OCI-LY7 (cell line): Measurements from ENCODE around the gene TMEM63A. TPM values are rescaled to one million over a fixed set of nuclear protein-coding genes. Genes with fewer than 3 reads are reported as not detected.

Experiments
- BruUV-seq: library from RNA; stranded (reverse); fragments of 400-500 nt; replicated peaks from 2 replicates; lab custom pipeline; 2021; lab: Mats Ljungman, UMichigan
- CTCF ChIA-PET: fragments of 300-600 bp; sonication (Branson Sonifier 250); formaldehyde crosslinking; loops from one replicate; lab custom pipeline; 2022; ENCODE audit warnings: antibody characterized with exemption; ENCODE audit not compliant: unreplicated experiment; lab: Charles Lee
- POLR2A ChIA-PET: fragments of 300-600 bp; sonication (Branson Sonifier 250); formaldehyde crosslinking; loops from one replicate; lab custom pipeline; 2022; ENCODE audit warnings: antibody characterized with exemption; lab: Charles Lee
- DNase-seq: peaks from one replicate; pipeline ENCODE4 v3.0.0-alpha.2; 2015; ENCODE audit warnings: low spot score
- H2AFZ ChIP-seq: fragments of 200-600 bp; sonication (generic), shearing (Covaris generic); 2 replicates; pipeline ENCODE4 v1.6.1; 2014; ENCODE audit warnings: mild to moderate bottlenecking, antibody characterized with exemption, low read length, moderate library complexity
- H3K27ac ChIP-seq: fragments of 200-600 bp; sonication (generic); 2 replicates; pipeline ENCODE4 v1.5.1; 2014; ENCODE audit warnings: mixed run types, low read depth, mild to moderate bottlenecking, moderate library complexity, low read length, inconsistent platforms; ENCODE audit not compliant: poor library complexity, severe bottlenecking
- H3K36me3 ChIP-seq: fragments of 200-600 bp; sonication (generic); 2 replicates; pipeline ENCODE4 v1.6.1; 2014; ENCODE audit warnings: mild to moderate bottlenecking, antibody characterized with exemption, low read length, moderate library complexity, mixed read lengths; ENCODE audit not compliant: insufficient read depth
- H3K4me1 ChIP-seq: fragments of 200-600 bp; sonication (generic); 2 replicates; pipeline ENCODE4 v1.5.1; 2014; ENCODE audit warnings: mild to moderate bottlenecking, low read length; ENCODE audit not compliant: insufficient read depth, poor library complexity, severe bottlenecking
- H3K4me2 ChIP-seq: fragments of 200-600 bp; sonication (generic); 2 replicates; pipeline ENCODE4 v1.6.1; 2014; ENCODE audit warnings: mild to moderate bottlenecking, low read length
- H3K4me3 ChIP-seq: fragments of 200-600 bp; sonication (generic); 2 replicates; pipeline ENCODE4 v1.5.1; 2014; ENCODE audit warnings: mild to moderate bottlenecking, low read depth, low read length; ENCODE audit not compliant: poor library complexity, severe bottlenecking
- H3K79me2 ChIP-seq: fragments of 200-600 bp; sonication (generic); 2 replicates; pipeline ENCODE4 v1.6.1; 2016; ENCODE audit warnings: low read depth, mild to moderate bottlenecking, low read length, moderate library complexity, mixed read lengths; ENCODE audit not compliant: insufficient read depth
- H3K9me2 ChIP-seq: fragments of 200-600 bp; sonication (generic); 2 replicates; pipeline ENCODE4 v1.6.1; 2016; ENCODE audit warnings: mild to moderate bottlenecking, low read length, mixed read lengths; ENCODE audit not compliant: insufficient read depth
- H3K9me3 ChIP-seq: fragments of 200-600 bp; sonication (generic); 2 replicates; pipeline ENCODE4 v1.6.1; 2014; ENCODE audit warnings: mild to moderate bottlenecking, mixed run types, low read length, mixed read lengths
- H4K20me1 ChIP-seq: fragments of 200-600 bp; sonication (generic); 2 replicates; pipeline ENCODE4 v1.6.1; 2014; ENCODE audit warnings: mild to moderate bottlenecking, antibody characterized with exemption, low read length, moderate library complexity, mixed read lengths; ENCODE audit not compliant: insufficient read depth
- CTCF ChIP-seq: fragments of 200-600 bp; sonication (generic); conservative IDR thresholded peaks from 2 replicates; pipeline ENCODE4 v1.5.1; 2014; ENCODE audit warnings: mild to moderate bottlenecking, antibody characterized with exemption, low read length, moderate library complexity, mixed read lengths
- EZH2phosphoT487 ChIP-seq: fragments of 200-600 bp; sonication (generic); IDR thresholded peaks from 2 replicates; pipeline ENCODE4 v1.6.1; 2018; ENCODE audit warnings: low read depth, borderline replicate concordance, mild to moderate bottlenecking, mixed run types, antibody characterized with exemption, low read length, moderate library complexity, mixed read lengths
- intact Hi-C: fragments of 100-400 bp; cut with micrococcal nuclease; formaldehyde crosslinking; loops from one replicate; pipeline ENCODE4 v1.10.0; 2022; ENCODE audit not compliant: unreplicated experiment
- total RNA-seq, 2 experiments: library from RNA; depleted of rRNA in 1 of 2; stranded (reverse); fragments of >200 nt in 1 of 2; shearing (Covaris generic) in 1 of 2; gene quantifications; 2 replicates each; pipeline ENCODE4 v1.2.3, GENCODE V29; 2014 to 2022

Gene TMEM63A
- total RNA-seq, 2 experiments from 2014 or later = 21.0 to 46.5 TPM

GRCh38 chr1:225862581-225862950 is 19.6 kb downstream of the TMEM63A start:
- ChIA-PET CTCF (no interaction called here), POLR2A (no interaction called here)
- no peak for TF ChIP-seq CTCF
- TF ChIP-seq EZH2phosphoT487 = no peak
- no peak for DNase-seq
- H3K9me2 ChIP-seq = no peaks in the 10 kb centered on the region
- intact Hi-C loops = no loop called here
- no peak overlapping the region for H3K27ac ChIP-seq
- H3K79me2 ChIP-seq = no peaks in the 10 kb centered on the region
- no peaks in the 10 kb centered on the region for H4K20me1 ChIP-seq
- peaks cover 42% of the 10 kb centered on the region; the same call in 1 of the 2 replicates for H3K36me3 ChIP-seq
- H3K4me3 ChIP-seq = no peak overlapping the region
- no peak overlapping the region for H3K4me2 ChIP-seq
- no peaks in the 10 kb centered on the region for H3K4me1 ChIP-seq
- no peak overlapping the region for H2AFZ ChIP-seq
- H3K9me3 ChIP-seq = no peaks in the 10 kb centered on the region
- BruUV-seq = no TSS peak

- CTCF ChIA-PET = no interaction called here
- no peaks in the 10 kb centered on the region for H4K20me1 ChIP-seq
- H3K9me3 ChIP-seq = no peaks in the 10 kb centered on the region
- H3K4me2 ChIP-seq = no peak overlapping the region
- H3K27ac ChIP-seq = no peak overlapping the region
- H3K36me3 ChIP-seq = peaks cover 40% of the 10 kb centered on the region; the same call in 1 of the 2 replicates
- no peaks in the 10 kb centered on the region for H3K9me2 ChIP-seq
- intact Hi-C loops = no loop called here
- no peaks in the 10 kb centered on the region for H3K4me1 ChIP-seq
- no peak overlapping the region for H2AFZ ChIP-seq
- no TSS peak for BruUV-seq
- TF ChIP-seq CTCF = no peak
- TF ChIP-seq EZH2phosphoT487 = no peak
- H3K79me2 ChIP-seq = no peaks in the 10 kb centered on the region
- no peak overlapping the region for H3K4me3 ChIP-seq
- DNase-seq = no peak
- POLR2A ChIA-PET = no interaction called here
These were observed 20.2 kb downstream of the TMEM63A start for GRCh38 chr1:225861834-225862580.

- no peaks in the 10 kb centered on the region for H3K9me3 ChIP-seq
- H3K79me2 ChIP-seq = no peaks in the 10 kb centered on the region
- H2AFZ ChIP-seq = no peak overlapping the region
- no peak for TF ChIP-seq CTCF
- TF ChIP-seq EZH2phosphoT487 = no peak
- H4K20me1 ChIP-seq = no peaks in the 10 kb centered on the region
- H3K4me2 ChIP-seq = no peak overlapping the region
- no peaks in the 10 kb centered on the region for H3K4me1 ChIP-seq
- peaks cover 46% of the 10 kb centered on the region; the same call in 1 of the 2 replicates for H3K36me3 ChIP-seq
- no peak overlapping the region for H3K4me3 ChIP-seq
- H3K27ac ChIP-seq = no peak overlapping the region
- ChIA-PET CTCF (no interaction called here), POLR2A (interaction anchor here (1.5 kb wide), 1 partner anchor 22 kb away, joined by 6 read pairs; the partner anchor contains the start of gene TMEM63A)
- DNase-seq = no peak
- intact Hi-C loops = no loop called here
- no peaks in the 10 kb centered on the region for H3K9me2 ChIP-seq
- no TSS peak for BruUV-seq
These were observed 21.2 kb downstream of the TMEM63A start for GRCh38 chr1:225860876-225861441.
